H1 (cell line): ENCODE results near the gene CKLF. TPM values are rescaled to one million over a fixed set of nuclear protein-coding genes. Genes with fewer than 3 reads are reported as not detected.
"Not testable (repeated sequence)": the region's sequence is repeated elsewhere in the genome, so short reads cannot be mapped to it uniquely, and the experiment has no call there.

ENCODE experiments used
- CTCF ChIA-PET: fragments of 300-600 bp; sonication (Branson Sonifier 250); formaldehyde crosslinking; loops from one replicate; lab custom pipeline; 2021; ENCODE audit not compliant: partially characterized antibody; lab: Charles Lee
- POLR2A ChIA-PET: fragments of 300-600 bp; sonication (Branson Sonifier 250); formaldehyde crosslinking; loops from one replicate; lab custom pipeline; 2021; ENCODE audit warnings: inconsistent platforms; ENCODE audit not compliant: partially characterized antibody; lab: Charles Lee
- DNase-seq, 2 experiments: peaks; one replicate each; pipeline versions ENCODE4 v3.0.0 to v3.0.0-alpha.2; 2010 to 2022; ENCODE audit warnings: low spot score in 2 of 2, low read depth in 1 of 2, mixed read lengths in 1 of 2
- FAIRE-seq: peaks from 2 replicates; lab custom pipeline; 2011; peaks lifted over from hg19 to GRCh38; lab: Jason Lieb, UNC
- H2AFZ ChIP-seq: 2 replicates; pipeline ENCODE4 v1.8.1; 2012; ENCODE audit warnings: low read length, inconsistent platforms
- H2AK5ac ChIP-seq: 2 replicates; pipeline ENCODE4 v1.6.1; 2013; ENCODE audit warnings: low read depth, low read length
- H2BK120ac ChIP-seq: replicated peaks from 2 replicates; pipeline ENCODE3; 2013; ENCODE audit warnings: low read depth, low read length, inconsistent platforms
- H2BK12ac ChIP-seq: 2 replicates; pipeline ENCODE4 v1.6.1; 2013; ENCODE audit warnings: low read depth, low read length
- H2BK15ac ChIP-seq: 2 replicates; pipeline ENCODE4 v1.6.1; 2013; ENCODE audit warnings: low read length
- H2BK20ac ChIP-seq: 2 replicates; pipeline ENCODE4 v1.6.1; 2013; ENCODE audit warnings: low read length
- H2BK5ac ChIP-seq: 2 replicates; pipeline ENCODE4 v1.6.1; 2013; ENCODE audit warnings: low read depth, low read length
- H3K14ac ChIP-seq: 2 replicates; pipeline ENCODE4 v1.6.1; 2013; ENCODE audit warnings: inconsistent platforms; ENCODE audit not compliant: insufficient read length
- H3K18ac ChIP-seq: 2 replicates; pipeline ENCODE4 v1.6.1; 2013; ENCODE audit warnings: low read length; ENCODE audit errors: extremely low read depth
- H3K23ac ChIP-seq: 2 replicates; pipeline ENCODE4 v1.6.1; 2013; ENCODE audit warnings: inconsistent platforms; ENCODE audit not compliant: insufficient read length
- H3K23me2 ChIP-seq: 2 replicates; pipeline ENCODE4 v1.6.1; 2013; ENCODE audit warnings: low read depth, low read length
- H3K27ac ChIP-seq: 2 replicates; pipeline ENCODE4 v1.6.1; 2011; ENCODE audit warnings: low read depth, low read length, inconsistent platforms
- H3K27me3 ChIP-seq, 4 experiments: replicated peaks in 1 of 4; 1 replicate in 1 of 4; 2 replicates in 3 of 4; pipeline versions ENCODE4 v1.6.1 to v1.8.1; 2011 to 2013; ENCODE audit warnings: low read length in 3 of 4, mild to moderate bottlenecking in 3 of 4, inconsistent platforms in 2 of 4, mixed read lengths in 2 of 4, moderate library complexity in 1 of 4; ENCODE audit not compliant: control insufficient read depth in 3 of 4, insufficient read depth in 3 of 4; ENCODE audit errors: extremely low read depth in 1 of 4
- H3K36me3 ChIP-seq, 4 experiments: 2 replicates each; pipeline versions ENCODE4 v1.6.1 to v1.8.1; 2011 to 2013; ENCODE audit warnings: mild to moderate bottlenecking in 4 of 4, low read length in 3 of 4, moderate library complexity in 2 of 4, control low read depth in 1 of 4, inconsistent platforms in 1 of 4; ENCODE audit not compliant: insufficient read depth in 4 of 4, control insufficient read depth in 2 of 4
- H3K4ac ChIP-seq: replicated peaks from 2 replicates; pipeline ENCODE3; 2013; ENCODE audit warnings: low read length, low read depth, mixed read lengths, inconsistent platforms; ENCODE audit not compliant: insufficient read length
- H3K4me1 ChIP-seq, 4 experiments: replicated peaks in 1 of 4; 1 replicate in 1 of 4; 2 replicates in 3 of 4; pipeline versions ENCODE4 v1.6.1 to v1.8.1; 2011 to 2013; ENCODE audit warnings: low read length in 3 of 4, inconsistent platforms in 2 of 4, mixed read lengths in 1 of 4; ENCODE audit not compliant: insufficient read depth in 4 of 4, control insufficient read depth in 3 of 4
- H3K4me2 ChIP-seq, 2 experiments: 2 replicates each; pipeline versions ENCODE4 v1.6.1 to v1.8.1; 2011 to 2013; ENCODE audit warnings: low read depth in 2 of 2, low read length in 2 of 2, control low read depth in 1 of 2, inconsistent platforms in 1 of 2, mild to moderate bottlenecking in 1 of 2; ENCODE audit not compliant: insufficient read depth in 1 of 2
- H3K4me3 ChIP-seq, 4 experiments: fragments of 200-600, 300-600 bp in 1 of 4; sonication (generic), shearing (Covaris generic), sonication (Bioruptor Twin) in 1 of 4; 2 replicates each; pipeline versions ENCODE4 v1.5.1 to v1.8.1; 2011 to 2016; ENCODE audit warnings: low read length in 4 of 4, low read depth in 3 of 4, control low read depth in 2 of 4, inconsistent platforms in 2 of 4, mild to moderate bottlenecking in 2 of 4, mixed read lengths in 1 of 4, moderate library complexity in 1 of 4; ENCODE audit not compliant: insufficient read depth in 2 of 4; ENCODE audit errors: extremely low read depth in 1 of 4
- H3K56ac ChIP-seq: replicated peaks from 2 replicates; pipeline ENCODE3; 2013; ENCODE audit warnings: low read depth, mild to moderate bottlenecking, mixed read lengths, low read length, inconsistent platforms; ENCODE audit not compliant: insufficient read length
- H3K79me1 ChIP-seq: 2 replicates; pipeline ENCODE4 v1.6.1; 2013; ENCODE audit warnings: low read depth, low read length, control low read depth
- H3K79me2 ChIP-seq, 2 experiments: 2 replicates each; pipeline versions ENCODE4 v1.6.1 to v1.8.1; 2012 to 2013; ENCODE audit warnings: low read length in 2 of 2, mild to moderate bottlenecking in 2 of 2, inconsistent platforms in 1 of 2; ENCODE audit not compliant: insufficient read depth in 2 of 2, control insufficient read depth in 1 of 2
- H3K9ac ChIP-seq, 4 experiments: replicated peaks in 1 of 4; 1 replicate in 1 of 4; 2 replicates in 3 of 4; pipeline versions ENCODE4 v1.6.1 to v1.8.1; 2011 to 2013; ENCODE audit warnings: low read depth in 3 of 4, low read length in 3 of 4, control low read depth in 2 of 4, mild to moderate bottlenecking in 2 of 4, moderate library complexity in 2 of 4, inconsistent platforms in 1 of 4; ENCODE audit errors: extremely low read depth in 1 of 4
- H3K9me3 ChIP-seq, 2 experiments: 2 replicates each; pipeline versions ENCODE4 v1.6.1 to v1.8.1; 2012 to 2013; ENCODE audit warnings: mild to moderate bottlenecking in 2 of 2, moderate library complexity in 2 of 2, control low read depth in 1 of 2, inconsistent platforms in 1 of 2, low read depth in 1 of 2, low read length in 1 of 2, mixed read lengths in 1 of 2; ENCODE audit not compliant: insufficient read depth in 2 of 2
- H4K20me1 ChIP-seq, 2 experiments: replicated peaks in 1 of 2; 2 replicates each; pipeline versions ENCODE3 to v1.8.1; 2011 to 2013; ENCODE audit warnings: inconsistent platforms in 2 of 2, low read length in 2 of 2, mild to moderate bottlenecking in 1 of 2; ENCODE audit not compliant: insufficient read depth in 2 of 2, control insufficient read depth in 1 of 2
- H4K5ac ChIP-seq: 2 replicates; pipeline ENCODE4 v1.6.1; 2013; ENCODE audit warnings: low read length, low read depth, mixed read lengths, inconsistent platforms; ENCODE audit not compliant: insufficient read length
- H4K8ac ChIP-seq: 2 replicates; pipeline ENCODE4 v1.8.0; 2013; ENCODE audit warnings: mild to moderate bottlenecking, moderate library complexity, low read length, inconsistent platforms; ENCODE audit not compliant: insufficient read depth; ENCODE audit errors: extremely low read depth
- H4K91ac ChIP-seq: replicated peaks from 2 replicates; pipeline ENCODE3; 2013; ENCODE audit warnings: low read length, mixed read lengths, inconsistent platforms; ENCODE audit not compliant: insufficient read length
- WGBS, 2 experiments: shearing (Covaris generic) in 1 of 2; methylation state at CpG; one replicate each; pipeline versions ENCODE4 v1.1.6 to v1.1.7; 2013 to 2015; ENCODE audit warnings: low lambda C conversion rate in 2 of 2, mixed read lengths in 2 of 2, inconsistent platforms in 1 of 2, low coverage in 1 of 2, missing lambda C conversion rate in 1 of 2; ENCODE audit not compliant: insufficient replicate concordance in 2 of 2, insufficient coverage in 1 of 2, insufficient read length in 1 of 2; ENCODE audit errors: extremely low coverage in 1 of 2, missing lambda C conversion rate in 1 of 2; 5-methylcytosine and 5-hydroxymethylcytosine counted together
- polyA plus RNA-seq, 7 experiments: library from polyadenylated mRNA; depleted of rRNA in 3 of 7; stranded (reverse) in 5 of 7; unstranded in 2 of 7; fragments of >200 nt in 5 of 7; fragments of 200-250 nt in 2 of 7; gene quantifications; 1 replicate in 5 of 7; 2 replicates in 1 of 7; 4 replicates in 1 of 7; pipeline versions ENCODE4 v1.2.1 to v1.2.3, GENCODE V29; 2011 to 2013; ENCODE audit warnings: missing spikeins in 2 of 7, mixed read lengths in 2 of 7
- total RNA-seq: library from RNA; stranded (reverse); fragmentation: NEBNext Ultra II Directional; extraction: Animal tissue kit (Norgen Biotek cat#: 25700); gene quantifications from 2 replicates; pipeline ENCODE4 v1.2.1, GENCODE V29; 2021

The CKLF gene
- total and polyA plus RNA-seq, 2 of the 8 experiments (the other 6 are each of a cell fraction or from before 2014, with no cell fraction given), result 21.1 to 63.5 TPM

- ChIA-PET CTCF (interaction anchor here (0.9 to 2.2 kb wide), 3 partner anchors 11 to 18 kb away, joined by 3 to 12 read pairs (median 3); no protein-coding TSS in a partner anchor), POLR2A (interaction anchor here (1.2 kb wide), 1 partner anchor 47 kb away, joined by 3 read pairs; no protein-coding TSS in a partner anchor)
- H3K4ac ChIP-seq, result not testable (repeated sequence)
Observed at GRCh38 chr16:66596559-66596958, 44.2 kb downstream of the CKLF start.

More at GRCh38 chr16:66596559-66596958, 44.2 kb downstream of the CKLF start:
- WGBS, 2 experiments, result 100% methylated on average over 4 of the region's 4 CpGs; no CpG with 5 or more reads in 1 of the 2 experiments
- not testable (repeated sequence) for H2BK120ac ChIP-seq, DNase-seq, H2BK20ac ChIP-seq, H2AFZ ChIP-seq, H3K27me3 ChIP-seq, H3K23ac ChIP-seq, H3K4me1 ChIP-seq, H2AK5ac ChIP-seq, FAIRE-seq, H3K4me2 ChIP-seq, H3K14ac ChIP-seq, H3K56ac ChIP-seq, H3K27ac ChIP-seq, H2BK5ac ChIP-seq, H4K5ac ChIP-seq, H3K36me3 ChIP-seq, H3K9ac ChIP-seq, H4K8ac ChIP-seq, H3K79me1 ChIP-seq, H3K18ac ChIP-seq, H4K20me1 ChIP-seq, H3K4me3 ChIP-seq, H2BK15ac ChIP-seq, H2BK12ac ChIP-seq, H3K79me2 ChIP-seq, H3K9me3 ChIP-seq, H4K91ac ChIP-seq, H3K23me2 ChIP-seq
